IPS-NIHi11 (cell line): ENCODE results near the gene BOLA2B.

Experiments
- DNase-seq: peaks from one replicate; pipeline ENCODE4 v3.0.0; 2012; ENCODE audit warnings: mixed read lengths, low spot score

Gene BOLA2B

GRCh38 chr16:30143347-30143702, 50.1 kb downstream of the BOLA2B start:
- DNase-seq, result no peak
